HCT116 (cell line): Measurements from ENCODE around the gene NSUN4. TPM values are rescaled to one million over a fixed set of nuclear protein-coding genes. Genes with fewer than 3 reads are reported as not detected.

Experiments used
- ATAC-seq: fragments of 200-7000 bp; cut with Tn5 transposase; 2 replicates; pipeline ENCODE4 v1.9.1; 2020; ENCODE audit warnings: mild to moderate bottlenecking, moderate library complexity
- BruUV-seq: library from RNA; stranded (reverse); fragments of 400-500 nt; replicated peaks from 2 replicates; lab custom pipeline; 2021; lab: Mats Ljungman, UMichigan
- CTCF ChIA-PET: fragments of 300-600 bp; sonication (Branson Sonifier 250); formaldehyde crosslinking; loops from one replicate; lab custom pipeline; 2021; ENCODE audit warnings: antibody characterized with exemption; lab: Charles Lee
- POLR2A ChIA-PET: fragments of 300-600, 350-600 bp; sonication (Branson Sonifier 250); formaldehyde crosslinking; loops from one replicate; lab custom pipeline; 2021; ENCODE audit warnings: antibody characterized with exemption; lab: Charles Lee
- RAD21 ChIA-PET, 2 experiments: fragments of 300-600 bp; sonication (Branson Sonifier 250); formaldehyde crosslinking; loops; one replicate each; lab custom pipeline; 2023; ENCODE audit warnings: low total read pairs in 2 of 2; ENCODE audit not compliant: uncharacterized antibody in 2 of 2, unreplicated experiment in 2 of 2, low non-redundant PET in 1 of 2; lab: Charles Lee
- DNase-seq: peaks from one replicate; pipeline ENCODE4 v3.0.0-alpha.2; 2010; ENCODE audit warnings: low read depth, low spot score
- H2AFZ ChIP-seq: fragments of 200-600 bp; shearing (Covaris generic), sonication (generic); 2 replicates; pipeline ENCODE4 v1.6.1; 2017; ENCODE audit warnings: low read depth, mixed run types, mixed read lengths, antibody characterized with exemption, low read length; ENCODE audit not compliant: poor library complexity, severe bottlenecking
- H3K27ac ChIP-seq: 2 replicates; pipeline ENCODE4 v1.5.1; 2012; ENCODE audit warnings: low read depth, low read length
- H3K27me3 ChIP-seq: fragments of 200-600 bp; sonication (generic); 2 replicates; pipeline ENCODE4 v1.6.1; 2016; ENCODE audit warnings: mixed run types, low read length, mixed read lengths; ENCODE audit not compliant: insufficient read depth
- H3K36me3 ChIP-seq, 2 experiments: fragments of 200-500 bp in 1 of 2; fragments of 200-600 bp in 1 of 2; sonication (Bioruptor generic) in 1 of 2; sonication (generic) in 1 of 2; 2 replicates each; pipeline versions ENCODE4 v1.5.1 to v1.6.1; 2014 to 2016; ENCODE audit warnings: low read length in 2 of 2, inconsistent platforms in 1 of 2, mixed read lengths in 1 of 2, mixed run types in 1 of 2; ENCODE audit not compliant: insufficient read depth in 2 of 2, control insufficient read depth in 1 of 2
- H3K4me1 ChIP-seq, 2 experiments: fragments of 200-600 bp in 1 of 2; sonication (generic) in 1 of 2; 2 replicates each; pipeline versions ENCODE4 v1.5.1 to v1.6.1; 2012 to 2017; ENCODE audit warnings: low read length in 2 of 2, inconsistent platforms in 1 of 2, mild to moderate bottlenecking in 1 of 2, mixed read lengths in 1 of 2, mixed run types in 1 of 2, moderate library complexity in 1 of 2; ENCODE audit not compliant: insufficient read depth in 2 of 2, control insufficient read depth in 1 of 2
- H3K4me2 ChIP-seq: fragments of 200-600 bp; sonication (generic); 2 replicates; pipeline ENCODE4 v1.6.1; 2017; ENCODE audit warnings: mixed run types, low read length, mixed read lengths
- H3K4me3 ChIP-seq, 2 experiments: fragments of 200-600 bp in 1 of 2; sonication (generic) in 1 of 2; replicated peaks in 1 of 2; 2 replicates each; pipeline ENCODE4 v1.5.1; 2011 to 2016; ENCODE audit warnings: low read length in 2 of 2, control low read depth in 1 of 2, low read depth in 1 of 2, mild to moderate bottlenecking in 1 of 2, mixed read lengths in 1 of 2, mixed run types in 1 of 2
- H3K79me2 ChIP-seq: fragments of 200-600 bp; sonication (generic); 2 replicates; pipeline ENCODE4 v1.6.1; 2017; ENCODE audit warnings: mild to moderate bottlenecking, mixed run types, low read length, moderate library complexity, mixed read lengths; ENCODE audit not compliant: insufficient read depth
- H3K9ac ChIP-seq: fragments of 200-600 bp; sonication (generic); 2 replicates; pipeline ENCODE4 v1.6.1; 2016; ENCODE audit warnings: low read length, mixed read lengths
- H3K9me2 ChIP-seq: fragments of 200-600 bp; sonication (generic), shearing (Covaris generic); 2 replicates; pipeline ENCODE4 v1.6.1; 2017; ENCODE audit warnings: mixed run types, mild to moderate bottlenecking, moderate library complexity; ENCODE audit not compliant: insufficient read depth
- H3K9me3 ChIP-seq, 2 experiments: fragments of 200-500 bp in 1 of 2; fragments of 200-600 bp in 1 of 2; sonication (Bioruptor generic) in 1 of 2; sonication (generic) in 1 of 2; 2 replicates each; pipeline ENCODE4 v1.6.1; 2014 to 2017; ENCODE audit warnings: low read length in 2 of 2, mixed read lengths in 2 of 2, inconsistent platforms in 1 of 2, low read depth in 1 of 2, mild to moderate bottlenecking in 1 of 2, mixed run types in 1 of 2, moderate library complexity in 1 of 2; ENCODE audit not compliant: control insufficient read depth in 1 of 2, insufficient read depth in 1 of 2
- H4K20me1 ChIP-seq: fragments of 200-600 bp; sonication (generic), shearing (Covaris generic); 2 replicates; pipeline ENCODE4 v1.6.1; 2017; ENCODE audit warnings: mixed run types, mild to moderate bottlenecking, moderate library complexity; ENCODE audit not compliant: insufficient read depth
- CBX3 ChIP-seq: IDR thresholded peaks from 2 replicates; pipeline ENCODE4 v1.6.1; 2012; ENCODE audit warnings: low read depth
- CEBPB ChIP-seq: IDR thresholded peaks from 2 replicates; pipeline ENCODE4 v1.6.1; 2012; ENCODE audit warnings: low read depth
- EGR1 ChIP-seq: IDR thresholded peaks from 2 replicates; pipeline ENCODE4 v1.6.1; 2012; ENCODE audit warnings: low read depth
- ELF1 ChIP-seq: IDR thresholded peaks from 2 replicates; pipeline ENCODE4 v1.6.1; 2012; ENCODE audit warnings: low read depth, borderline replicate concordance
- EZH2 ChIP-seq: fragments of 200-600 bp; sonication (generic); IDR thresholded peaks from 2 replicates; pipeline ENCODE4 v1.6.1; 2017; ENCODE audit warnings: antibody characterized with exemption, mixed run types
- FOSL1 ChIP-seq: IDR thresholded peaks from 2 replicates; pipeline ENCODE4 v1.6.1; 2012; ENCODE audit warnings: low read depth
- POLR2A ChIP-seq: IDR thresholded peaks from 2 replicates; pipeline ENCODE4 v1.7.0; 2011; ENCODE audit warnings: borderline replicate concordance; ENCODE audit not compliant: insufficient read depth, insufficient read length; ENCODE audit errors: extremely low read depth
- POLR2AphosphoS5 ChIP-seq: IDR thresholded peaks from 2 replicates; pipeline ENCODE4 v1.6.1; 2011; ENCODE audit warnings: mild to moderate bottlenecking, low read depth, low read length, moderate library complexity
- RAD21 ChIP-seq: IDR thresholded peaks from 2 replicates; pipeline ENCODE4 v1.6.1; 2012; ENCODE audit warnings: low read depth, mild to moderate bottlenecking
- SIN3A ChIP-seq: IDR thresholded peaks from 2 replicates; pipeline ENCODE4 v1.6.1; 2012; ENCODE audit warnings: low read depth
- SP1 ChIP-seq: IDR thresholded peaks from 2 replicates; pipeline ENCODE4 v1.6.1; 2012; ENCODE audit warnings: low read depth
- SRF ChIP-seq: IDR thresholded peaks from 2 replicates; pipeline ENCODE4 v1.6.1; 2012; ENCODE audit warnings: low read depth
- TCF7L2 ChIP-seq: IDR thresholded peaks from 2 replicates; pipeline ENCODE4 v1.7.0; 2011; ENCODE audit warnings: borderline replicate concordance, inconsistent platforms; ENCODE audit not compliant: insufficient read depth, insufficient read length; ENCODE audit errors: extremely low read depth
- YY1 ChIP-seq: IDR thresholded peaks from 2 replicates; pipeline ENCODE4 v1.6.1; 2011; ENCODE audit warnings: low read length, low read depth, moderate library complexity, mild to moderate bottlenecking; ENCODE audit not compliant: insufficient replicate concordance; ENCODE audit errors: extremely low read depth
- ZFX ChIP-seq: fragments of 450-650 bp; IDR thresholded peaks from 2 replicates; pipeline ENCODE4 v1.6.1; 2017
- ZNF274 ChIP-seq: fragments of 200-500 bp; sonication (Bioruptor generic); IDR thresholded peaks from 2 replicates; pipeline ENCODE4 v1.6.1; 2014; ENCODE audit warnings: mild to moderate bottlenecking, low read depth, low read length, inconsistent platforms
- intact Hi-C: fragments of 100-400 bp; cut with micrococcal nuclease; formaldehyde crosslinking; loops from 2 replicates; pipeline ENCODE4 v1.10.0; 2022
- total RNA-seq: library from RNA; stranded (reverse); gene quantifications from one replicate; pipeline ENCODE4 v1.2.1, GENCODE V29; 2021; ENCODE audit not compliant: unreplicated experiment
- TF ChIP-seq, protein P1 (sequence below): IDR thresholded peaks from 2 replicates; pipeline ENCODE4 v1.6.1; 2012; ENCODE audit warnings: low read depth
- TF ChIP-seq, protein P2 (sequence below), 3 experiments: fragments of 200-600 bp in 1 of 3; sonication (generic) in 1 of 3; IDR thresholded peaks in 2 of 3; conservative IDR thresholded peaks in 1 of 3; 2 replicates each; pipeline ENCODE4 v1.5.1; 2012 to 2017; ENCODE audit warnings: low read depth in 2 of 3, low read length in 2 of 3, antibody characterized with exemption in 1 of 3, borderline replicate concordance in 1 of 3, control low read depth in 1 of 3, mild to moderate bottlenecking in 1 of 3, mixed read lengths in 1 of 3, mixed run types in 1 of 3, moderate library complexity in 1 of 3; ENCODE audit not compliant: insufficient read depth in 1 of 3
- TF ChIP-seq, protein P3 (sequence below): IDR thresholded peaks from 2 replicates; pipeline ENCODE4 v1.6.1; 2011; ENCODE audit warnings: mild to moderate bottlenecking, low read length, moderate library complexity; ENCODE audit not compliant: insufficient replicate concordance; ENCODE audit errors: extremely low read depth

Gene NSUN4
- total RNA-seq, 1 experiment from 2014 or later = 27.8 TPM

DNA sequence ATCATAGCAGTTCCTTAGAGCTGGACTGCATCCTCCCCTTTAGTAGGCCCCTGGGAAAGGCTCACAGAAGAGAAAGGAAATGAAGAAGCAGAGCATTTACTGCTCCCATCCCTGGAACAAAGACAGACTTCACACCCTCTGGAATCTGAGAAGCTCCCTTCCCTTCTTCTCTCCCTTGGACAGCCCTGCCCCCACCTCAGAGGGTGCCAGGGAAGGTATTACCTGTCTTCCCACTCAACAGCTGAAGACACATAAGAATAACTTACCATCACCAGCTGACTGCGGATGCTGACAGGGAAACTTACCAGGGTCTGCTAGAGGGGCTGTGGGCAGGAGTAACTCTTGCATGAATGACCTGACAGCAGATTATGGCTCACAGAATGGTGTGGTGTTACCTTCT, 39.4 kb downstream of the NSUN4 start:
- Histone ChIP-seq H3K9ac (no peak overlapping the region), H3K27ac (no peak overlapping the region), H3K79me2 (no peaks in the 10 kb centered on the region), H3K27me3 (no peaks in the 10 kb centered on the region), H2AFZ (no peak overlapping the region), H3K4me3 (no peak overlapping the region), H3K9me2 (no peaks in the 10 kb centered on the region), H3K4me1 (no peaks in the 10 kb centered on the region), H3K4me2 (no peak overlapping the region), H3K9me3 (no peaks in the 10 kb centered on the region; a peak in 2 of 4 replicates), H3K36me3 (no peaks in the 10 kb centered on the region), H4K20me1 (no peaks in the 10 kb centered on the region)
- ChIA-PET CTCF (no interaction called here), RAD21 (no interaction called here), POLR2A (no interaction called here)
- no TSS peak for BruUV-seq
- intact Hi-C loops = no loop called here
- TF ChIP-seq, protein P1, sequence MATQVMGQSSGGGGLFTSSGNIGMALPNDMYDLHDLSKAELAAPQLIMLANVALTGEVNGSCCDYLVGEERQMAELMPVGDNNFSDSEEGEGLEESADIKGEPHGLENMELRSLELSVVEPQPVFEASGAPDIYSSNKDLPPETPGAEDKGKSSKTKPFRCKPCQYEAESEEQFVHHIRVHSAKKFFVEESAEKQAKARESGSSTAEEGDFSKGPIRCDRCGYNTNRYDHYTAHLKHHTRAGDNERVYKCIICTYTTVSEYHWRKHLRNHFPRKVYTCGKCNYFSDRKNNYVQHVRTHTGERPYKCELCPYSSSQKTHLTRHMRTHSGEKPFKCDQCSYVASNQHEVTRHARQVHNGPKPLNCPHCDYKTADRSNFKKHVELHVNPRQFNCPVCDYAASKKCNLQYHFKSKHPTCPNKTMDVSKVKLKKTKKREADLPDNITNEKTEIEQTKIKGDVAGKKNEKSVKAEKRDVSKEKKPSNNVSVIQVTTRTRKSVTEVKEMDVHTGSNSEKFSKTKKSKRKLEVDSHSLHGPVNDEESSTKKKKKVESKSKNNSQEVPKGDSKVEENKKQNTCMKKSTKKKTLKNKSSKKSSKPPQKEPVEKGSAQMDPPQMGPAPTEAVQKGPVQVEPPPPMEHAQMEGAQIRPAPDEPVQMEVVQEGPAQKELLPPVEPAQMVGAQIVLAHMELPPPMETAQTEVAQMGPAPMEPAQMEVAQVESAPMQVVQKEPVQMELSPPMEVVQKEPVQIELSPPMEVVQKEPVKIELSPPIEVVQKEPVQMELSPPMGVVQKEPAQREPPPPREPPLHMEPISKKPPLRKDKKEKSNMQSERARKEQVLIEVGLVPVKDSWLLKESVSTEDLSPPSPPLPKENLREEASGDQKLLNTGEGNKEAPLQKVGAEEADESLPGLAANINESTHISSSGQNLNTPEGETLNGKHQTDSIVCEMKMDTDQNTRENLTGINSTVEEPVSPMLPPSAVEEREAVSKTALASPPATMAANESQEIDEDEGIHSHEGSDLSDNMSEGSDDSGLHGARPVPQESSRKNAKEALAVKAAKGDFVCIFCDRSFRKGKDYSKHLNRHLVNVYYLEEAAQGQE = no peak
- TF ChIP-seq ZNF274 (no peak), ZFX (no peak), POLR2AphosphoS5 (no peak), FOSL1 (no peak), SIN3A (no peak), SRF (no peak), TCF7L2 (no peak), EZH2 (no peak), EGR1 (no peak), ELF1 (no peak), SP1 (no peak), CEBPB (no peak), CBX3 (no peak), POLR2A (no peak), YY1 (no peak), RAD21 (no peak)
- TF ChIP-seq, protein P2, sequence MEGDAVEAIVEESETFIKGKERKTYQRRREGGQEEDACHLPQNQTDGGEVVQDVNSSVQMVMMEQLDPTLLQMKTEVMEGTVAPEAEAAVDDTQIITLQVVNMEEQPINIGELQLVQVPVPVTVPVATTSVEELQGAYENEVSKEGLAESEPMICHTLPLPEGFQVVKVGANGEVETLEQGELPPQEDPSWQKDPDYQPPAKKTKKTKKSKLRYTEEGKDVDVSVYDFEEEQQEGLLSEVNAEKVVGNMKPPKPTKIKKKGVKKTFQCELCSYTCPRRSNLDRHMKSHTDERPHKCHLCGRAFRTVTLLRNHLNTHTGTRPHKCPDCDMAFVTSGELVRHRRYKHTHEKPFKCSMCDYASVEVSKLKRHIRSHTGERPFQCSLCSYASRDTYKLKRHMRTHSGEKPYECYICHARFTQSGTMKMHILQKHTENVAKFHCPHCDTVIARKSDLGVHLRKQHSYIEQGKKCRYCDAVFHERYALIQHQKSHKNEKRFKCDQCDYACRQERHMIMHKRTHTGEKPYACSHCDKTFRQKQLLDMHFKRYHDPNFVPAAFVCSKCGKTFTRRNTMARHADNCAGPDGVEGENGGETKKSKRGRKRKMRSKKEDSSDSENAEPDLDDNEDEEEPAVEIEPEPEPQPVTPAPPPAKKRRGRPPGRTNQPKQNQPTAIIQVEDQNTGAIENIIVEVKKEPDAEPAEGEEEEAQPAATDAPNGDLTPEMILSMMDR (IDR thresholded peaks at IDR 0.05 in 2 of 3, conservative IDR thresholded peaks at IDR 0.05 in 1 of 3; ENCODE audit: borderline replicate concordance in 1 of 3, insufficient read depth in 1 of 3, low read depth in 2 of 3, low read length in 2 of 3) = no peak
- TF ChIP-seq, protein P3, sequence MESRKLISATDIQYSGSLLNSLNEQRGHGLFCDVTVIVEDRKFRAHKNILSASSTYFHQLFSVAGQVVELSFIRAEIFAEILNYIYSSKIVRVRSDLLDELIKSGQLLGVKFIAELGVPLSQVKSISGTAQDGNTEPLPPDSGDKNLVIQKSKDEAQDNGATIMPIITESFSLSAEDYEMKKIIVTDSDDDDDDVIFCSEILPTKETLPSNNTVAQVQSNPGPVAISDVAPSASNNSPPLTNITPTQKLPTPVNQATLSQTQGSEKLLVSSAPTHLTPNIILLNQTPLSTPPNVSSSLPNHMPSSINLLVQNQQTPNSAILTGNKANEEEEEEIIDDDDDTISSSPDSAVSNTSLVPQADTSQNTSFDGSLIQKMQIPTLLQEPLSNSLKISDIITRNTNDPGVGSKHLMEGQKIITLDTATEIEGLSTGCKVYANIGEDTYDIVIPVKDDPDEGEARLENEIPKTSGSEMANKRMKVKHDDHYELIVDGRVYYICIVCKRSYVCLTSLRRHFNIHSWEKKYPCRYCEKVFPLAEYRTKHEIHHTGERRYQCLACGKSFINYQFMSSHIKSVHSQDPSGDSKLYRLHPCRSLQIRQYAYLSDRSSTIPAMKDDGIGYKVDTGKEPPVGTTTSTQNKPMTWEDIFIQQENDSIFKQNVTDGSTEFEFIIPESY = no peak
- ATAC-seq = no peak
- no peak for DNase-seq
